H1 (cell line): ENCODE data around the gene KLHL40. TPM values are rescaled to one million over a fixed set of nuclear protein-coding genes. Genes with fewer than 3 reads are reported as not detected.

Experiments used
- CTCF ChIA-PET: fragments of 300-600 bp; sonication (Branson Sonifier 250); formaldehyde crosslinking; loops from one replicate; lab custom pipeline; 2021; ENCODE audit not compliant: partially characterized antibody; lab: Charles Lee
- POLR2A ChIA-PET: fragments of 300-600 bp; sonication (Branson Sonifier 250); formaldehyde crosslinking; loops from one replicate; lab custom pipeline; 2021; ENCODE audit warnings: inconsistent platforms; ENCODE audit not compliant: partially characterized antibody; lab: Charles Lee
- DNase-seq, 2 experiments: peaks; one replicate each; pipeline versions ENCODE4 v3.0.0 to v3.0.0-alpha.2; 2010 to 2022; ENCODE audit warnings: low spot score in 2 of 2, low read depth in 1 of 2, mixed read lengths in 1 of 2
- FAIRE-seq: peaks from 2 replicates; lab custom pipeline; 2011; peaks lifted over from hg19 to GRCh38; lab: Jason Lieb, UNC
- H2AFZ ChIP-seq: 2 replicates; pipeline ENCODE4 v1.8.1; 2012; ENCODE audit warnings: low read length, inconsistent platforms
- H2AK5ac ChIP-seq: 2 replicates; pipeline ENCODE4 v1.6.1; 2013; ENCODE audit warnings: low read depth, low read length
- H2BK120ac ChIP-seq: replicated peaks from 2 replicates; pipeline ENCODE3; 2013; ENCODE audit warnings: low read depth, low read length, inconsistent platforms
- H2BK12ac ChIP-seq: 2 replicates; pipeline ENCODE4 v1.6.1; 2013; ENCODE audit warnings: low read depth, low read length
- H2BK15ac ChIP-seq: 2 replicates; pipeline ENCODE4 v1.6.1; 2013; ENCODE audit warnings: low read length
- H2BK20ac ChIP-seq: 2 replicates; pipeline ENCODE4 v1.6.1; 2013; ENCODE audit warnings: low read length
- H2BK5ac ChIP-seq: 2 replicates; pipeline ENCODE4 v1.6.1; 2013; ENCODE audit warnings: low read depth, low read length
- H3K14ac ChIP-seq: 2 replicates; pipeline ENCODE4 v1.6.1; 2013; ENCODE audit warnings: inconsistent platforms; ENCODE audit not compliant: insufficient read length
- H3K18ac ChIP-seq: 2 replicates; pipeline ENCODE4 v1.6.1; 2013; ENCODE audit warnings: low read length; ENCODE audit errors: extremely low read depth
- H3K23ac ChIP-seq: 2 replicates; pipeline ENCODE4 v1.6.1; 2013; ENCODE audit warnings: inconsistent platforms; ENCODE audit not compliant: insufficient read length
- H3K23me2 ChIP-seq: 2 replicates; pipeline ENCODE4 v1.6.1; 2013; ENCODE audit warnings: low read depth, low read length
- H3K27ac ChIP-seq: 2 replicates; pipeline ENCODE4 v1.6.1; 2011; ENCODE audit warnings: low read depth, low read length, inconsistent platforms
- H3K27me3 ChIP-seq, 4 experiments: replicated peaks in 1 of 4; 1 replicate in 1 of 4; 2 replicates in 3 of 4; pipeline versions ENCODE4 v1.6.1 to v1.8.1; 2011 to 2013; ENCODE audit warnings: low read length in 3 of 4, mild to moderate bottlenecking in 3 of 4, inconsistent platforms in 2 of 4, mixed read lengths in 2 of 4, moderate library complexity in 1 of 4; ENCODE audit not compliant: control insufficient read depth in 3 of 4, insufficient read depth in 3 of 4; ENCODE audit errors: extremely low read depth in 1 of 4
- H3K36me3 ChIP-seq, 4 experiments: 2 replicates each; pipeline versions ENCODE4 v1.6.1 to v1.8.1; 2011 to 2013; ENCODE audit warnings: mild to moderate bottlenecking in 4 of 4, low read length in 3 of 4, moderate library complexity in 2 of 4, control low read depth in 1 of 4, inconsistent platforms in 1 of 4; ENCODE audit not compliant: insufficient read depth in 4 of 4, control insufficient read depth in 2 of 4
- H3K4ac ChIP-seq: replicated peaks from 2 replicates; pipeline ENCODE3; 2013; ENCODE audit warnings: low read length, low read depth, mixed read lengths, inconsistent platforms; ENCODE audit not compliant: insufficient read length
- H3K4me1 ChIP-seq, 4 experiments: replicated peaks in 1 of 4; 1 replicate in 1 of 4; 2 replicates in 3 of 4; pipeline versions ENCODE4 v1.6.1 to v1.8.1; 2011 to 2013; ENCODE audit warnings: low read length in 3 of 4, inconsistent platforms in 2 of 4, mixed read lengths in 1 of 4; ENCODE audit not compliant: insufficient read depth in 4 of 4, control insufficient read depth in 3 of 4
- H3K4me2 ChIP-seq, 2 experiments: 2 replicates each; pipeline versions ENCODE4 v1.6.1 to v1.8.1; 2011 to 2013; ENCODE audit warnings: low read depth in 2 of 2, low read length in 2 of 2, control low read depth in 1 of 2, inconsistent platforms in 1 of 2, mild to moderate bottlenecking in 1 of 2; ENCODE audit not compliant: insufficient read depth in 1 of 2
- H3K4me3 ChIP-seq, 4 experiments: fragments of 200-600, 300-600 bp in 1 of 4; sonication (generic), shearing (Covaris generic), sonication (Bioruptor Twin) in 1 of 4; 2 replicates each; pipeline versions ENCODE4 v1.5.1 to v1.8.1; 2011 to 2016; ENCODE audit warnings: low read length in 4 of 4, low read depth in 3 of 4, control low read depth in 2 of 4, inconsistent platforms in 2 of 4, mild to moderate bottlenecking in 2 of 4, mixed read lengths in 1 of 4, moderate library complexity in 1 of 4; ENCODE audit not compliant: insufficient read depth in 2 of 4; ENCODE audit errors: extremely low read depth in 1 of 4
- H3K56ac ChIP-seq: replicated peaks from 2 replicates; pipeline ENCODE3; 2013; ENCODE audit warnings: low read depth, mild to moderate bottlenecking, mixed read lengths, low read length, inconsistent platforms; ENCODE audit not compliant: insufficient read length
- H3K79me1 ChIP-seq: 2 replicates; pipeline ENCODE4 v1.6.1; 2013; ENCODE audit warnings: low read depth, low read length, control low read depth
- H3K79me2 ChIP-seq, 2 experiments: 2 replicates each; pipeline versions ENCODE4 v1.6.1 to v1.8.1; 2012 to 2013; ENCODE audit warnings: low read length in 2 of 2, mild to moderate bottlenecking in 2 of 2, inconsistent platforms in 1 of 2; ENCODE audit not compliant: insufficient read depth in 2 of 2, control insufficient read depth in 1 of 2
- H3K9ac ChIP-seq, 4 experiments: replicated peaks in 1 of 4; 1 replicate in 1 of 4; 2 replicates in 3 of 4; pipeline versions ENCODE4 v1.6.1 to v1.8.1; 2011 to 2013; ENCODE audit warnings: low read depth in 3 of 4, low read length in 3 of 4, control low read depth in 2 of 4, mild to moderate bottlenecking in 2 of 4, moderate library complexity in 2 of 4, inconsistent platforms in 1 of 4; ENCODE audit errors: extremely low read depth in 1 of 4
- H3K9me3 ChIP-seq, 2 experiments: 2 replicates each; pipeline versions ENCODE4 v1.6.1 to v1.8.1; 2012 to 2013; ENCODE audit warnings: mild to moderate bottlenecking in 2 of 2, moderate library complexity in 2 of 2, control low read depth in 1 of 2, inconsistent platforms in 1 of 2, low read depth in 1 of 2, low read length in 1 of 2, mixed read lengths in 1 of 2; ENCODE audit not compliant: insufficient read depth in 2 of 2
- H4K20me1 ChIP-seq, 2 experiments: replicated peaks in 1 of 2; 2 replicates each; pipeline versions ENCODE3 to v1.8.1; 2011 to 2013; ENCODE audit warnings: inconsistent platforms in 2 of 2, low read length in 2 of 2, mild to moderate bottlenecking in 1 of 2; ENCODE audit not compliant: insufficient read depth in 2 of 2, control insufficient read depth in 1 of 2
- H4K5ac ChIP-seq: 2 replicates; pipeline ENCODE4 v1.6.1; 2013; ENCODE audit warnings: low read length, low read depth, mixed read lengths, inconsistent platforms; ENCODE audit not compliant: insufficient read length
- H4K8ac ChIP-seq: 2 replicates; pipeline ENCODE4 v1.8.0; 2013; ENCODE audit warnings: mild to moderate bottlenecking, moderate library complexity, low read length, inconsistent platforms; ENCODE audit not compliant: insufficient read depth; ENCODE audit errors: extremely low read depth
- H4K91ac ChIP-seq: replicated peaks from 2 replicates; pipeline ENCODE3; 2013; ENCODE audit warnings: low read length, mixed read lengths, inconsistent platforms; ENCODE audit not compliant: insufficient read length
- EP300 ChIP-seq, 2 experiments: IDR thresholded peaks; 1 replicate in 1 of 2; 2 replicates in 1 of 2; pipeline ENCODE4 v1.6.1; 2011 to 2012; ENCODE audit warnings: low read depth in 2 of 2, low read length in 2 of 2, mild to moderate bottlenecking in 2 of 2, borderline replicate concordance in 1 of 2, inconsistent platforms in 1 of 2, moderate library complexity in 1 of 2
- GABPA ChIP-seq: IDR thresholded peaks from 2 replicates; pipeline ENCODE4 v1.6.1; 2011; ENCODE audit warnings: mild to moderate bottlenecking, low read length, moderate library complexity, borderline replicate concordance; ENCODE audit not compliant: insufficient read depth
- POLR2AphosphoS5 ChIP-seq: IDR thresholded peaks from 2 replicates; pipeline ENCODE4 v1.6.1; 2011; ENCODE audit warnings: low read depth, low read length
- RBBP5 ChIP-seq: IDR thresholded peaks from 2 replicates; pipeline ENCODE4 v1.7.1; 2012; ENCODE audit warnings: low read depth, mild to moderate bottlenecking, inconsistent platforms, low read length, moderate library complexity, borderline replicate concordance
- SAP30 ChIP-seq: fragments of 300-600 bp; sonication (generic); IDR thresholded peaks from 2 replicates; pipeline ENCODE4 v1.7.1; 2012; ENCODE audit warnings: low read length, moderate library complexity, mild to moderate bottlenecking, inconsistent platforms; ENCODE audit not compliant: insufficient read depth, insufficient replicate concordance
- TCF12 ChIP-seq: IDR thresholded peaks from 2 replicates; pipeline ENCODE4 v1.6.1; 2011; ENCODE audit warnings: low read depth, mild to moderate bottlenecking, low read length
- WGBS, 2 experiments: shearing (Covaris generic) in 1 of 2; methylation state at CpG; one replicate each; pipeline versions ENCODE4 v1.1.6 to v1.1.7; 2013 to 2015; ENCODE audit warnings: low lambda C conversion rate in 2 of 2, mixed read lengths in 2 of 2, inconsistent platforms in 1 of 2, low coverage in 1 of 2, missing lambda C conversion rate in 1 of 2; ENCODE audit not compliant: insufficient replicate concordance in 2 of 2, insufficient coverage in 1 of 2, insufficient read length in 1 of 2; ENCODE audit errors: extremely low coverage in 1 of 2, missing lambda C conversion rate in 1 of 2; 5-methylcytosine and 5-hydroxymethylcytosine counted together
- polyA plus RNA-seq, 7 experiments: library from polyadenylated mRNA; depleted of rRNA in 3 of 7; stranded (reverse) in 5 of 7; unstranded in 2 of 7; fragments of >200 nt in 5 of 7; fragments of 200-250 nt in 2 of 7; gene quantifications; 1 replicate in 5 of 7; 2 replicates in 1 of 7; 4 replicates in 1 of 7; pipeline versions ENCODE4 v1.2.1 to v1.2.3, GENCODE V29; 2011 to 2013; ENCODE audit warnings: missing spikeins in 2 of 7, mixed read lengths in 2 of 7
- total RNA-seq: library from RNA; stranded (reverse); fragmentation: NEBNext Ultra II Directional; extraction: Animal tissue kit (Norgen Biotek cat#: 25700); gene quantifications from 2 replicates; pipeline ENCODE4 v1.2.1, GENCODE V29; 2021

The KLHL40 gene
- total and polyA plus RNA-seq, 2 of the 8 experiments (the other 6 are each of a cell fraction or from before 2014, with no cell fraction given) = 0.02 TPM; not detected in 1

DNA sequence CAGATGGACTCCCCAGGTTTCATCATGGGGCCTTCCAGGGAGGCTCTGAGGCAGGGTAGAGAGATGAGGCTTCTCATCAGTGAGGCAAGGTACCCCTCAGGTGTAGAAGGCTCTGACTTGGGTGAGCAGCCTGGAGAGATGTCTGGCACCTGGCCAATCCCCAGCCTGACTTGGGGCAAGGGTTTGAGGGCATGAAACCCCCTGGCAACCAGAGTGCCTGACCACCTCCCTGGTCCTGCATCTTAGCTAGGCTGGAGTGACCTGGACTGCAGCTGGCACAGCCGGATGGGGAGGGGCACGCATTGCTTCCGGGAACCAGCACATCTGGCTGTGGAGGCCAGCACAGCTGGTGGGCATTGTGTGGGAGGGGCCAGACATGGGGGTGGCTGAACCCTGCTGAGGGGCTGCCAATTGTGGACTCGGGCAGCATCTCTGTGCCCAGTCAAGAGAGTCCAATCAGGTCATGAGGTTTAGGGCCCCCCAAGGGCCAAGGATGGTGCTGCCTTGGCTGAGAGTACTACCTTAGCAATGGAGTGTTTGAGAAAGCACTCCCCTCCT lies 29.9 kb upstream of the KLHL40 start:
- WGBS, 2 experiments = 76% methylated on average over 4 of the region's 4 CpGs; no CpG with 5 or more reads in 1 of the 2 experiments
- H4K5ac ChIP-seq = peak overlapping the region; percentile 13
- no peak for FAIRE-seq

More for the DNA sequence above, 29.9 kb upstream of the KLHL40 start:
- Histone ChIP-seq H2BK15ac (peak overlapping the region; percentile 97), H3K4me1 (peaks cover 6 to 35% (median 29%) of the 10 kb centered on the region in 4 experiments), H3K4me3 (peak overlapping the region in 2 of 4 experiments; percentile 53 to 74; a peak in 5 of 8 replicates), H3K18ac (peak overlapping the region; percentile 20), H2BK12ac (peak overlapping the region; percentile 93; the same call in 1 of the 2 replicates), H2BK5ac (peak overlapping the region; percentile 32; the same call in 1 of the 2 replicates), H3K36me3 (no peaks in the 10 kb centered on the region; a peak in 1 of 8 replicates), H4K20me1 (peaks cover under 1 to 2% of the 10 kb centered on the region in 2 experiments), H3K4ac (peak overlapping the region; percentile 92), H3K27ac (no peak overlapping the region), H2AK5ac (peak overlapping the region; percentile 30; the same call in 1 of the 2 replicates)
- TF ChIP-seq SAP30 = no peak
- no peak for TF ChIP-seq RBBP5
- no peak for TF ChIP-seq EP300 (IDR thresholded peaks at IDR 0.05; ENCODE audit: borderline replicate concordance in 1 of 2, low read depth in 2 of 2, low read length in 2 of 2)
- TF ChIP-seq POLR2AphosphoS5 = no peak
- 0 out of 2 replicates have a peak, but pooled peaks have one; percentile 15 for TF ChIP-seq TCF12
- no peak for TF ChIP-seq GABPA
- TF ChIP-seq, all 59 proteins: peak for 1
- Histone ChIP-seq H3K79me1 (no peaks in the 10 kb centered on the region), H4K8ac (peak overlapping the region; percentile 76; the same call in 1 of the 2 replicates), H3K14ac (no peak overlapping the region), H2BK20ac (peak overlapping the region; percentile 72; the same call in 1 of the 2 replicates), H3K9me3 (no peaks in the 10 kb centered on the region), H3K27me3 (no peaks in the 10 kb centered on the region), H3K4me2 (peak overlapping the region; percentile 53 to 91), H4K91ac (peak overlapping the region; percentile 50), H3K56ac (no peak overlapping the region), H3K79me2 (no peaks in the 10 kb centered on the region), H3K23me2 (peaks cover 3% of the 10 kb centered on the region; the same call in 1 of the 2 replicates), H3K9ac (peak overlapping the region in 1 of 4 experiments; percentile 44; a peak in 2 of 7 replicates), H2AFZ (0 out of 2 replicates have a peak overlapping the region, but pooled peaks have one; percentile 54), H3K23ac (no peak overlapping the region), H2BK120ac (peak overlapping the region; percentile 76)
- peak in 1 of 2 experiments; percentile 61 for DNase-seq
- CTCF ChIA-PET = interaction anchor here (1.1 to 2.0 kb wide), 3 partner anchors 11 to 95 kb away, joined by 5 to 7 read pairs (median 5); no protein-coding TSS in a partner anchor
- POLR2A ChIA-PET = interaction anchor here (1.5 to 2.4 kb wide), 2 partner anchors 10 to 111 kb away, joined by 4 to 10 read pairs; no protein-coding TSS in a partner anchor
